Subcutaneous adipose tissue (tissue), 4 donors: Measurements from ENCODE around the gene DIAPH2. TPM values are rescaled to one million over a fixed set of nuclear protein-coding genes. Genes with fewer than 3 reads are reported as not detected.

ENCODE experiments used
- CTCF ChIP-seq: fragments of 450-650 bp; IDR thresholded peaks from one replicate; pipeline ENCODE4 v1.5.1; 2016; ENCODE audit warnings: low read depth, mild to moderate bottlenecking, control low read depth, antibody characterized with exemption, moderate library complexity
- total RNA-seq, 4 donors: library from RNA; depleted of rRNA; stranded (reverse); fragments of >200 nt; gene quantifications; one replicate each; pipeline ENCODE4 v1.1.0, GENCODE V29; 2016

Gene DIAPH2
- total RNA-seq, 4 donors from 2014 or later, result 45.0 to 84.6 (median 54.2) TPM

- no peak for TF ChIP-seq CTCF
Measured at GRCh38 chrX:96929036-96929435, 244.4 kb downstream of the DIAPH2 start.

- no peak for TF ChIP-seq CTCF
Measured at GRCh38 chrX:96957718-96958117, 273.1 kb downstream of the DIAPH2 start.

GRCh38 chrX:96971812-96972211, 287.2 kb downstream of the DIAPH2 start:
- TF ChIP-seq CTCF, result no peak

GRCh38 chrX:96978906-96979305, 294.3 kb downstream of the DIAPH2 start:
- TF ChIP-seq CTCF, result no peak

GRCh38 chrX:96979766-96980165, 295.1 kb downstream of the DIAPH2 start:
- no peak for TF ChIP-seq CTCF

GRCh38 chrX:96982161-96982560, 297.5 kb downstream of the DIAPH2 start:
- no peak for TF ChIP-seq CTCF

GRCh38 chrX:96984538-96984937, 299.9 kb downstream of the DIAPH2 start:
- TF ChIP-seq CTCF, result no peak
